Esophagus squamous epithelium (tissue), 4 donors: ENCODE measurements around the gene ST7.

ENCODE experiments used
- CTCF ChIP-seq, 6 experiments: fragments of 450-650 bp in 4 of 6; fragments of 200-600 bp in 2 of 6; sonication (generic) in 2 of 6; IDR thresholded peaks; one replicate each; pipeline ENCODE4 v1.5.1; 2016 to 2019; ENCODE audit warnings: antibody characterized with exemption in 6 of 6, mild to moderate bottlenecking in 4 of 6, moderate library complexity in 4 of 6
- POLR2A ChIP-seq, 4 donors: fragments of 450-650 bp; IDR thresholded peaks; one replicate each; pipeline ENCODE4 v1.6.1; 2017; ENCODE audit warnings: antibody characterized with exemption in 4 of 4, mild to moderate bottlenecking in 4 of 4, moderate library complexity in 3 of 4

GRCh38 chr7:117227091-117227490, 273.8 kb downstream of the ST7 start:
- TF ChIP-seq CTCF (IDR thresholded peaks at IDR 0.05) (no peak), POLR2A (IDR thresholded peaks at IDR 0.05) (no peak)
